ENCODE data around the gene CCDC144A. TPM values are rescaled to one million over a fixed set of nuclear protein-coding genes. Genes with fewer than 3 reads are reported as not detected.
"Not testable (repeated sequence)": the region's sequence is repeated elsewhere in the genome, so short reads cannot be mapped to it uniquely, and the experiment has no call there.

CCDC144A gene
- total and polyA plus RNA-seq, 3 experiments from 2014 or later, result 0.95 to 1.5 (median 1.2) TPM

DNA sequence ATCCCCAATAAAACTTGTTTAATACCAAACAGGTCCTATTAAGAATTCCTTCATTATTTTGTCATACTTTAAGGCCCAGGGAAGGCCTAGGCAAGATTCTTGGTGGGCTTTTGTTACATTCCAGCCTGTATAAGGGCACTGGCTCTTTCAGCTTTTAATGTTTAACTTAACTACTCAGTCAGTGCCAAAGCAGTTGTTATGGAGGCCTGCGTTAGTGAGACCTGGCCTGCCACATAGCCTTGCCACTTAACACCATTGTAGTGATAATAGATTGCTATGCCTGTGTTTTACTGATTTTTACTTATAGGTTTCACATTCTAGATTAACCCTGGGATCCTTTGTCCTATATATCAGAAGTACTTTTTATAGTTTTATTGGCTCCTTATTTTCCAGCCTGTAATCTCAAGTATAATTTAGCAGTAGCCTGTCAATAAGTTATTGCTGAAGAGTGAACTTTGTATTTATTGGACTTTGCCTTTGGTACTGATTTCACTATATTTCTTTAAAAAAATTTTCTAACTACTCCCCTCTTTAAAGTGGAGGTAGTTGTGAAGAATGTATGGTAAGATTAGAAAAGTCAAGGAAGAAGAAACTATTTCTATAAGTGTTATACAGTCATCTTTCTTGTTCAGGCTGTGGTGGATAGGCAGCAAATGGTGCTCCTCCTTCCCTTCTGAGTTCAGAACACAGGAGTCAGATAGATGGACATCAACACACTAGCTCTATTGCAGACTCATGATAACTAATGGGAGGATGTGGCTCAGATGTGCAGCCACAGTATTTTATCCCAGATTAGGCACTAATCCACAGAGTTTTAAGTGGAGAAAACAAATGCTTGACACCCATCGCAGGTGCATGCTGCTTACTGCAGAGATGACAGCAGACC lies 78.5 kb downstream of the CCDC144A start:
- H3K4me3 Mint-ChIP-seq; CTCF ChIA-PET; POLR2A ChIA-PET; DNase-seq; H3K27ac ChIP-seq (ENCODE audit: low read depth, low read length); H3K4me1 Mint-ChIP-seq; H3K27me3 ChIP-seq (ENCODE audit: insufficient read depth, low read length, poor library complexity, severe bottlenecking); H3K36me3 ChIP-seq (ENCODE audit: insufficient read depth, low read length); H3K9me3 Mint-ChIP-seq; H3K36me3 Mint-ChIP-seq; H3K4me1 ChIP-seq (ENCODE audit: insufficient read depth, low read length); H3K27me3 Mint-ChIP-seq; H3K4me3 ChIP-seq (ENCODE audit: low read length); H3K9me3 ChIP-seq (ENCODE audit: low read length): not testable (repeated sequence)
- H3K27ac Mint-ChIP-seq, result peak overlapping the region in 1 of 8 donors; percentile 19

DNA sequence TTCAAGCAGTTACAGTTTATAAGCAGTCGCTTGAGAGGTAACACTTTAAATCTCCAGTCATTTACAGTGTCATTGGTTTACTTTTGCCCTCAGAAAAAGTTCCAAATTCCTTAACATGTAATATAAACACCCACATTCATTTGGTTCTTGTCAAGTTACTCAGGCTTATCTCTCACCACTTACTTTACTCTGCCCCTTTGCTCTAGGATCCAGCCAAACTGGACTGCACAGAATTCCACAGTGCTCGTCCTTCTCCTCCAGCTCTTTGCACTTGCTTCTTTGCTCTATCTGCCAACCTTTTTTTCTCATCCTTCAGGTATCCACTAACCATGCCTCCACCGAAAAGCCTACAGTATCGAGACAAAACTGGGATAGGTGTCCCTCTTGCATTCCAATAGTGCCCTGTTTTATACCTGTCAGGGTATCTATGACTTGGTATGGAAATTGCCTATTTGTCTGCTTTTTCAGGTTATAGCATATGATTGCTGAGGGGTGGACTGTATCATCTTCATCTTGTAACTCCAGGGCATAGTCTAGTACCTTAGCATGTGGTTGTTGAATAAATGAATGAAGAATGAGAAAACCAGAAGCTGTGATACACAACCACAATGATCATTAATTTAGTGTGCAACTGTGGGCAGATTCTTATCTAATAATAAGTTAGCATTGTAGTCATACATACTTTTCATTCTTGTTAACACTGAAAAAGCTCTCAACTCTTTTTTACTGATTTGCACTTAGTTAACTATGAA lies 82.5 kb downstream of the CCDC144A start:
- H3K4me3 ChIP-seq (ENCODE audit: low read length); H3K9me3 ChIP-seq (ENCODE audit: low read length); H3K9me3 Mint-ChIP-seq; DNase-seq; CTCF ChIA-PET; H3K27ac Mint-ChIP-seq; H3K36me3 Mint-ChIP-seq; H3K27ac ChIP-seq (ENCODE audit: low read depth, low read length); POLR2A ChIA-PET; H3K4me3 Mint-ChIP-seq; H3K4me1 Mint-ChIP-seq; H3K27me3 ChIP-seq (ENCODE audit: insufficient read depth, low read length, poor library complexity, severe bottlenecking); H3K27me3 Mint-ChIP-seq; H3K4me1 ChIP-seq (ENCODE audit: insufficient read depth, low read length); H3K36me3 ChIP-seq (ENCODE audit: insufficient read depth, low read length): not testable (repeated sequence)

DNA sequence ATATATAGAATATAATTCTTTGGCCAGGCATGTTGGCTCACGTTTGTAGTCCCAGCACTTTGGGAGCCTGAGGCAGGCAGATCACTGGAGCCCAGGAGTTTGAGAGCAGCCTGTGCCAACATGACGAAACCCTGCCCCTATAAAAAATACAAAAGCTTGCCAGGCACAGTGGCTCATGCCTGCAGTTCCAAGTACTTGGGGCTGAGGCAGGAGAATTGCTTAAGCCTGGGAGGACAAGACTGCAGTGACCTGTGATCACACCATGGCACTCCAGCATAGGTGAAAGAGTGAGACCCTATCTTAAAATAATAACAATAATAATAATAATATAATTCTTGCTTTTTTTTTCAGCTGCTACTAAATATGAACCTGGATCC lies 83.1 kb downstream of the CCDC144A start:
- DNase-seq; H3K9me3 Mint-ChIP-seq; H3K4me3 ChIP-seq (ENCODE audit: low read length); POLR2A ChIA-PET; H3K27ac ChIP-seq (ENCODE audit: low read depth, low read length); H3K27me3 ChIP-seq (ENCODE audit: insufficient read depth, low read length, poor library complexity, severe bottlenecking); H3K36me3 Mint-ChIP-seq; CTCF ChIA-PET; H3K4me1 Mint-ChIP-seq; H3K4me1 ChIP-seq (ENCODE audit: insufficient read depth, low read length); H3K9me3 ChIP-seq (ENCODE audit: low read length); H3K27ac Mint-ChIP-seq; H3K36me3 ChIP-seq (ENCODE audit: insufficient read depth, low read length); H3K4me3 Mint-ChIP-seq: not testable (repeated sequence)
- H3K27me3 Mint-ChIP-seq, result peaks cover 0 to 10% of the 10 kb centered on the region in 2 donors

DNA sequence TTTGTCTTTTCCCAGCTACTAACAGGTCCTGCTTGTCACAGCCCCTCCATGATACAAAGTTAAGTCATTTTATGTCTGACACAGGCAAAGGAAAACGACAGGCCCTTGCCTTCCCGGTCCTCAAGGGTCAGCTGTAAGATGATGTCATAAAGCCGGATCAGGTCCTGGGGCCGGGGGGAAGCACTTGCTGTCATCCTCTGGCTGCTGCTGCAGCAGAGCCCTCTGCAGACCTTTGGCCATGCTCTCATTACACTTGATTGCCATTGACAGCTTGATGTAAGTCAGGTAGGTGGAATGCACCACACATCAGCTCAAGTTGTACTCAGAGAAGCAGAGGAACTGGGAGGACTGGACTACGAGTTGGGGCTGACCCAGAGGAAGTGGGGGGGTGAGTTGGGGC lies 97.8 kb downstream of the CCDC144A start:
- DNase-seq; H3K9me3 Mint-ChIP-seq; H3K9me3 ChIP-seq (ENCODE audit: low read length); CTCF ChIA-PET; H3K36me3 ChIP-seq (ENCODE audit: insufficient read depth, low read length); H3K4me3 ChIP-seq (ENCODE audit: low read length); H3K27me3 Mint-ChIP-seq; H3K27ac ChIP-seq (ENCODE audit: low read depth, low read length); H3K4me3 Mint-ChIP-seq; POLR2A ChIA-PET; H3K27me3 ChIP-seq (ENCODE audit: insufficient read depth, low read length, poor library complexity, severe bottlenecking); H3K4me1 Mint-ChIP-seq; H3K27ac Mint-ChIP-seq; H3K36me3 Mint-ChIP-seq; H3K4me1 ChIP-seq (ENCODE audit: insufficient read depth, low read length): not testable (repeated sequence)

DNA sequence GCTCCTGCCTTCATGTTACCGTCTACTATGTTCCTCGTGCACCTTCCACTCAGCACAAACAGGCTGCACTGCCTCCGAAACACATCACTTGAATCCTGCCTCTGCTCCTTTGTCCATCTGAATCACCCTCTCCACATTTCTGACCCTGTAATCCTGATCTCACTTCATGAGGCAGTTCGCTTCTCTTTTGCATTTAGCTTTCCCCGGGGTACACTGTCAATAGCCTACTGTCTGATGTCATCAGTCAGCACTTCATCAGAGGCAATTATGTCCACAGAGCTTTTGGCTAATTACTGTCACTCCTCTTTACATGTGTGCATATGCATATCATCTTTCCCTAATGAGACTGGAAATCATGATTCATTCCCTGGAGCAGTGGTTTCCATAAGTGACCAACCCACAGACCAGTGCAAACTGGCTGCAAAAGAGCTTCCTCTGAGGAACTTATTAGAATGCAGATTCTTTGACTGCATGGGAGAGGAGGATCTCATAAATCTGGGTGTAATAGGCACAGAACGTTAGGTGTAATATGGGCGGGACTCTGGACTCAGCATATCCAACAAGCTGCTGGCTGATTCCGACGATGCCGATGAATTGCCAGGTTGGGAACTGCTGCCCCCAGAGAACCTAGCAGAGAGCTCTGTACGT lies 99.0 kb downstream of the CCDC144A start:
- H3K27ac ChIP-seq (ENCODE audit: low read depth, low read length); H3K4me1 Mint-ChIP-seq; H3K4me3 ChIP-seq (ENCODE audit: low read length); H3K27me3 ChIP-seq (ENCODE audit: insufficient read depth, low read length, poor library complexity, severe bottlenecking); H3K27me3 Mint-ChIP-seq; H3K9me3 ChIP-seq (ENCODE audit: low read length); POLR2A ChIA-PET; H3K27ac Mint-ChIP-seq; H3K9me3 Mint-ChIP-seq; H3K4me3 Mint-ChIP-seq; CTCF ChIA-PET; H3K4me1 ChIP-seq (ENCODE audit: insufficient read depth, low read length); DNase-seq; H3K36me3 ChIP-seq (ENCODE audit: insufficient read depth, low read length); H3K36me3 Mint-ChIP-seq: not testable (repeated sequence)

DNA sequence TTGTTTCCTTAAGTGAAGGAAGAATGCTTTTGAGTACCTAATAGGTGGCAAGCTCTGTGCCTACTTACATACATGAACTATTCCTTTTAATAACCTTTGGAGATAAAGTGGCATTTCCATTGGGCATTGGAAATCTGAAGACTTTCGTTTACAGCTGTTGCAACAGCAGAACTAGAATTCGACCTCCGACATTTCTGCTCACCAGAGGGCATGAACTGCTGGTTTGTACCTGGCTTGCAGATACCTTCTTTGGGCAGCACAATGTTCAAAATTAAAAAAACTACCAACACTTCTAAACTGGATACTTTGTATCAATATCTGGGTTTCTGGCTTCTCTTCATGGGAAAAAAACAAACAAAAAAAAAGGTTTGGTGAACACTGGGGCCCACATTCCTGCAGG lies 99.6 kb downstream of the CCDC144A start:
- DNase-seq; H3K9me3 ChIP-seq (ENCODE audit: low read length); H3K9me3 Mint-ChIP-seq; H3K27ac Mint-ChIP-seq; H3K4me1 ChIP-seq (ENCODE audit: insufficient read depth, low read length); H3K27me3 Mint-ChIP-seq; H3K4me3 ChIP-seq (ENCODE audit: low read length); H3K36me3 ChIP-seq (ENCODE audit: insufficient read depth, low read length); POLR2A ChIA-PET; H3K27me3 ChIP-seq (ENCODE audit: insufficient read depth, low read length, poor library complexity, severe bottlenecking); CTCF ChIA-PET; H3K4me1 Mint-ChIP-seq; H3K27ac ChIP-seq (ENCODE audit: low read depth, low read length); H3K4me3 Mint-ChIP-seq; H3K36me3 Mint-ChIP-seq: not testable (repeated sequence)

DNA sequence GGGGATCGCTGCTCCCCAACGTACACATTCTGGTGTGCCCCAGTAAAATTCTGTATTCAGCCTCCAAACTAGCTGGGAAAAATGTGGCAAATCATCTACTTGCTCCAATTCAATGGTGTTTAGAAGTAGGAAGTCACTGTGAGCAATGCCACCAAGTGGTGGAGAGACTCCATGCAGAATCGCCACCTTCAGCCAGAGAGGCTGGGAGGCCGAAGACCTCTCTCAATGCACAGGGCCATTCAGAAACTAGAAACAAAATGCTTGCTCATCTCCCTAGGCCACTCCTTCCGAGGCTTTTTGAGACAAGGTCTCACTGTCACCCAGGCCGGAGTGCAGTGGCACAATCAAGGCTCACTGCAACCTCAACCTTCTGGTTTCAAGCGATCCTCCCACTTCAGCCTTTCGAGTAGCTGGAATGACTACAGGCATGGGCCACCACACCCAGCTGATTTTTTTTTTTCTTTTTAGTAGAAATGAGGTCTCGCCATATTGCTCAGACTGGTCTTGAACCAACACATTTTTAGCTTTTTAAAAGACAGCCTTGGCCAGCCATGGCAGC lies 100.4 kb downstream of the CCDC144A start:
- DNase-seq; H3K27ac Mint-ChIP-seq; H3K36me3 ChIP-seq (ENCODE audit: insufficient read depth, low read length); H3K27ac ChIP-seq (ENCODE audit: low read depth, low read length); H3K4me3 Mint-ChIP-seq; H3K4me1 ChIP-seq (ENCODE audit: insufficient read depth, low read length); H3K9me3 ChIP-seq (ENCODE audit: low read length); H3K27me3 Mint-ChIP-seq; H3K36me3 Mint-ChIP-seq; H3K9me3 Mint-ChIP-seq; H3K27me3 ChIP-seq (ENCODE audit: insufficient read depth, low read length, poor library complexity, severe bottlenecking); CTCF ChIA-PET; H3K4me3 ChIP-seq (ENCODE audit: low read length); H3K4me1 Mint-ChIP-seq; POLR2A ChIA-PET: not testable (repeated sequence)

DNA sequence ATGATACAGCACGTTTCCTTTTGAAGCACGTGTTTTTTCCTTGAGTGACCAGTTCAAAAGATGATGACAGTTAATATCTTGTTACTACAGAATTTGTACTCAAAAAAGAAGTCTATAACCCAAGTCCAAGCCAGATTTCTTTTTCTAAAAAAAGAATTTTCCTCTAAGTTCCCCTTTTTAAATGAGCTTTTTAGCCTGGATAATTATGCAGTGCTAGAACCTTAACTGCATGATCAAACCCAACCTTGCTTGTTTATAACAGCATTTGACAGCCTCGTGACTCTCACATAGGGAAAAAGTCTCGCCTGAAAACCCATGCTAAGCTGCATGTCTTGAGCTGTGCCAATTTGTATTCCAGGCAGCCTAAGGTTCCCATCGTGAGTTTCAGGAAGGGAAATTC lies 104.2 kb downstream of the CCDC144A start:
- H3K4me3 ChIP-seq (ENCODE audit: low read length); H3K4me1 Mint-ChIP-seq; H3K27ac Mint-ChIP-seq; H3K27ac ChIP-seq (ENCODE audit: low read depth, low read length); H3K36me3 ChIP-seq (ENCODE audit: insufficient read depth, low read length); CTCF ChIA-PET; H3K9me3 Mint-ChIP-seq; H3K27me3 ChIP-seq (ENCODE audit: insufficient read depth, low read length, poor library complexity, severe bottlenecking); H3K4me1 ChIP-seq (ENCODE audit: insufficient read depth, low read length); H3K36me3 Mint-ChIP-seq; H3K9me3 ChIP-seq (ENCODE audit: low read length); DNase-seq; H3K4me3 Mint-ChIP-seq; H3K27me3 Mint-ChIP-seq; POLR2A ChIA-PET: not testable (repeated sequence)

Measured in CD8-positive, alpha-beta memory T cell (primary cell).